WTC11 (cell line): ENCODE data around the gene BCORL1. TPM values are rescaled to one million over a fixed set of nuclear protein-coding genes. Genes with fewer than 3 reads are reported as not detected.

Experiments
- ATAC-seq: fragments of 200-7000 bp; cut with Tn5 transposase; 2 replicates; pipeline ENCODE4 v1.10.0; 2021; ENCODE audit warnings: mild to moderate bottlenecking, moderate library complexity
- CTCF ChIA-PET: fragments of 300-600 bp; sonication (Branson Sonifier 250); formaldehyde crosslinking; loops from one replicate; lab custom pipeline; 2021; ENCODE audit warnings: antibody characterized with exemption; lab: Charles Lee
- POLR2A ChIA-PET: fragments of 350-600 bp; sonication (Branson Sonifier 250); formaldehyde crosslinking; loops from one replicate; lab custom pipeline; 2021; ENCODE audit warnings: antibody characterized with exemption; lab: Charles Lee
- DNase-seq: peaks from one replicate; pipeline ENCODE4 v3.0.0; 2021; ENCODE audit warnings: low spot score
- H3K27ac Mint-ChIP-seq: 2 replicates; pipeline ENCODE4 v1.8.0; 2021; ENCODE audit warnings: mixed read lengths
- H3K27me3 Mint-ChIP-seq: 2 replicates; pipeline ENCODE4 v1.8.0; 2021; ENCODE audit warnings: low read depth, mild to moderate bottlenecking, moderate library complexity, mixed read lengths
- H3K36me3 Mint-ChIP-seq: 2 replicates; pipeline ENCODE4 v1.8.0; 2021; ENCODE audit warnings: mixed read lengths
- H3K4me1 Mint-ChIP-seq: 2 replicates; pipeline ENCODE4 v1.8.0; 2022; ENCODE audit warnings: mixed read lengths
- H3K4me3 Mint-ChIP-seq: 2 replicates; pipeline ENCODE4 v1.8.0; 2021; ENCODE audit warnings: mild to moderate bottlenecking, moderate library complexity, mixed read lengths
- H3K9me3 Mint-ChIP-seq: 2 replicates; pipeline ENCODE4 v1.8.0; 2021; ENCODE audit warnings: mixed read lengths
- ESRRA ChIP-seq: sonication (generic); formaldehyde crosslinking; IDR thresholded peaks from 2 replicates; pipeline ENCODE4 v1.8.1; 2022; ENCODE audit warnings: mild to moderate bottlenecking, missing genetic modification reagents, borderline replicate concordance
- ETV6 ChIP-seq: sonication (generic); formaldehyde crosslinking; IDR thresholded peaks from 2 replicates; pipeline ENCODE4 v1.8.1; 2022; ENCODE audit warnings: mild to moderate bottlenecking, missing genetic modification reagents
- GRHL2 ChIP-seq: fragments of 250-450 bp; sonication (Bioruptor Pico); IDR thresholded peaks from 2 replicates; pipeline ENCODE4 v1.8.0; 2022; ENCODE audit warnings: mild to moderate bottlenecking, moderate library complexity; ENCODE audit not compliant: insufficient replicate concordance, severe bottlenecking
- NFE2L1 ChIP-seq: sonication (generic); formaldehyde crosslinking; IDR thresholded peaks from 2 replicates; pipeline ENCODE4 v1.8.1; 2023; ENCODE audit warnings: missing genetic modification reagents
- NR2C2 ChIP-seq: sonication (generic); formaldehyde crosslinking; IDR thresholded peaks from 2 replicates; pipeline ENCODE4 v1.8.0; 2022; ENCODE audit warnings: mild to moderate bottlenecking, missing genetic modification reagents
- RELA ChIP-seq: sonication (generic); formaldehyde crosslinking; IDR thresholded peaks from 2 replicates; pipeline ENCODE4 v1.8.1; 2022; ENCODE audit warnings: missing genetic modification reagents, mild to moderate bottlenecking, borderline replicate concordance
- SP1 ChIP-seq: sonication (generic); formaldehyde crosslinking; conservative IDR thresholded peaks from 2 replicates; pipeline ENCODE4 v1.8.1; 2022; ENCODE audit warnings: missing genetic modification reagents
- ZBTB21 ChIP-seq: sonication (generic); formaldehyde crosslinking; IDR thresholded peaks from 2 replicates; pipeline ENCODE4 v1.8.1; 2023; ENCODE audit warnings: mild to moderate bottlenecking, missing genetic modification reagents, borderline replicate concordance
- ZNF138 ChIP-seq: sonication (generic); formaldehyde crosslinking; conservative IDR thresholded peaks from 2 replicates; pipeline ENCODE4 v1.8.1; 2022; ENCODE audit warnings: mild to moderate bottlenecking, moderate library complexity, missing genetic modification reagents
- ZNF396 ChIP-seq: fragments of 250-450 bp; sonication (Bioruptor Pico); IDR thresholded peaks from 2 replicates; pipeline ENCODE4 v1.8.0; 2021; ENCODE audit warnings: mild to moderate bottlenecking, moderate library complexity, borderline replicate concordance
- ZNF423 ChIP-seq: fragments of 250-450 bp; sonication (Bioruptor Pico); IDR thresholded peaks from 2 replicates; pipeline ENCODE4 v2.1.2; 2022; ENCODE audit warnings: mild to moderate bottlenecking, moderate library complexity
- total RNA-seq: library from RNA; stranded (reverse); gene quantifications from 3 replicates; pipeline ENCODE4 v1.2.3, GENCODE V29; 2021
- TF ChIP-seq, protein P1 (sequence below): fragments of 250-450 bp; sonication (Bioruptor Pico); IDR thresholded peaks from 2 replicates; pipeline ENCODE4 v1.9.0; 2021; ENCODE audit warnings: mild to moderate bottlenecking, borderline replicate concordance
- TF ChIP-seq, protein P2 (sequence below): sonication (generic); formaldehyde crosslinking; IDR thresholded peaks from 2 replicates; pipeline ENCODE4 v1.8.1; 2023; ENCODE audit warnings: mild to moderate bottlenecking, missing genetic modification reagents, moderate library complexity
- TF ChIP-seq, protein P3 (sequence below): sonication (generic); formaldehyde crosslinking; IDR thresholded peaks from 2 replicates; pipeline ENCODE4 v1.8.1; 2022; ENCODE audit warnings: mild to moderate bottlenecking, moderate library complexity, missing genetic modification reagents
- TF ChIP-seq, protein P4 (sequence below): sonication (generic); formaldehyde crosslinking; IDR thresholded peaks from 2 replicates; pipeline ENCODE4 v1.8.1; 2023; ENCODE audit warnings: mild to moderate bottlenecking, missing genetic modification reagents, borderline replicate concordance
- TF ChIP-seq, protein P5 (sequence below): sonication (generic); formaldehyde crosslinking; IDR thresholded peaks from 2 replicates; pipeline ENCODE4 v1.8.0; 2022; ENCODE audit warnings: mild to moderate bottlenecking, missing genetic modification reagents
- TF ChIP-seq, protein P6 (sequence below): sonication (generic); formaldehyde crosslinking; IDR thresholded peaks from 2 replicates; pipeline ENCODE4 v1.8.0; 2022; ENCODE audit warnings: missing genetic modification reagents
- TF ChIP-seq, protein P7 (sequence below): sonication (generic); formaldehyde crosslinking; IDR thresholded peaks from 2 replicates; pipeline ENCODE4 v1.8.0; 2022; ENCODE audit warnings: mild to moderate bottlenecking, missing genetic modification reagents

BCORL1 gene
- total RNA-seq, 1 experiment from 2014 or later = 12.0 TPM

DNA sequence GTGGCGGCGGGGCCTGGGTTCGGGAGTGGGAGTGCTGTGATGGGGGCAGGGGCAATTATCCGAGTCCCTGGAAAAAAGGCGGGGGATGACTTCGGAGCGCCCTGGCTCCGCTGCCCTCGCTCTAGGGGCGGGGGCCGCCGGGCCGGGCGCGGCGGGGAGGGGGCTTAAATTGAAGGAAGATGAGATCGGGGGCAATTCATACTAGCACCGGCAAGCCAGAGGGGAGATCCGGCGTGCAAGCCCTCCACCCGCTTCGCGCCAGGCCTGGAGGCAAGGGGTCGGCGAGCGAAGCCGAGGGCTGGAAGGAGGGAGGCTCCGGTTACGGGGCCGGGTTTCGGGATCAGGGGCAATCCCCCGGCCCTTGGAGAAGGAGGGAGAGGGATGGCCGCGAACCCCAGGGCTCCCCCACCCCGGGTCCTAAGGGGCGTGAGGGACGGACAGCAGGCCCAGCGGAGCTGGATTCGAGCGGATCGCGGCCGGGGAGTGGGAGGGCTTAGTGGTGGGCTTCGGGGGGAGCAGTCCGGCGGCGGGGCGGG is 1.2 kb downstream of the BCORL1 start:
- CTCF ChIA-PET = interaction anchor here (1.0 kb wide), 1 partner anchor 77 kb away, joined by 5 read pairs; no protein-coding TSS in a partner anchor
- POLR2A ChIA-PET = interaction anchor here (0.7 kb wide), 1 partner anchor 26 kb away, joined by 13 read pairs; no protein-coding TSS in a partner anchor
- Mint-ChIP-seq H3K36me3 (no peaks in the 10 kb centered on the region), H3K9me3 (no peaks in the 10 kb centered on the region), H3K4me3 (no peak overlapping the region), H3K4me1 (peaks cover 12% of the 10 kb centered on the region), H3K27me3 (peaks cover 51% of the 10 kb centered on the region), H3K27ac (no peak overlapping the region)
- TF ChIP-seq NFE2L1 (CRISPR knock-in tag) (no peak), ZNF423 (CRISPR knock-in tag) (no peak), ZBTB21 (CRISPR knock-in tag) (no peak), GRHL2 (CRISPR knock-in tag) (no peak), NR2C2 (CRISPR knock-in tag) (no peak), ZNF138 (CRISPR knock-in tag) (no peak), RELA (CRISPR knock-in tag) (no peak), SP1 (no peak), ESRRA (CRISPR knock-in tag) (no peak), ETV6 (CRISPR knock-in tag) (no peak), ZNF396 (CRISPR knock-in tag) (no peak)
- TF ChIP-seq, protein P1, sequence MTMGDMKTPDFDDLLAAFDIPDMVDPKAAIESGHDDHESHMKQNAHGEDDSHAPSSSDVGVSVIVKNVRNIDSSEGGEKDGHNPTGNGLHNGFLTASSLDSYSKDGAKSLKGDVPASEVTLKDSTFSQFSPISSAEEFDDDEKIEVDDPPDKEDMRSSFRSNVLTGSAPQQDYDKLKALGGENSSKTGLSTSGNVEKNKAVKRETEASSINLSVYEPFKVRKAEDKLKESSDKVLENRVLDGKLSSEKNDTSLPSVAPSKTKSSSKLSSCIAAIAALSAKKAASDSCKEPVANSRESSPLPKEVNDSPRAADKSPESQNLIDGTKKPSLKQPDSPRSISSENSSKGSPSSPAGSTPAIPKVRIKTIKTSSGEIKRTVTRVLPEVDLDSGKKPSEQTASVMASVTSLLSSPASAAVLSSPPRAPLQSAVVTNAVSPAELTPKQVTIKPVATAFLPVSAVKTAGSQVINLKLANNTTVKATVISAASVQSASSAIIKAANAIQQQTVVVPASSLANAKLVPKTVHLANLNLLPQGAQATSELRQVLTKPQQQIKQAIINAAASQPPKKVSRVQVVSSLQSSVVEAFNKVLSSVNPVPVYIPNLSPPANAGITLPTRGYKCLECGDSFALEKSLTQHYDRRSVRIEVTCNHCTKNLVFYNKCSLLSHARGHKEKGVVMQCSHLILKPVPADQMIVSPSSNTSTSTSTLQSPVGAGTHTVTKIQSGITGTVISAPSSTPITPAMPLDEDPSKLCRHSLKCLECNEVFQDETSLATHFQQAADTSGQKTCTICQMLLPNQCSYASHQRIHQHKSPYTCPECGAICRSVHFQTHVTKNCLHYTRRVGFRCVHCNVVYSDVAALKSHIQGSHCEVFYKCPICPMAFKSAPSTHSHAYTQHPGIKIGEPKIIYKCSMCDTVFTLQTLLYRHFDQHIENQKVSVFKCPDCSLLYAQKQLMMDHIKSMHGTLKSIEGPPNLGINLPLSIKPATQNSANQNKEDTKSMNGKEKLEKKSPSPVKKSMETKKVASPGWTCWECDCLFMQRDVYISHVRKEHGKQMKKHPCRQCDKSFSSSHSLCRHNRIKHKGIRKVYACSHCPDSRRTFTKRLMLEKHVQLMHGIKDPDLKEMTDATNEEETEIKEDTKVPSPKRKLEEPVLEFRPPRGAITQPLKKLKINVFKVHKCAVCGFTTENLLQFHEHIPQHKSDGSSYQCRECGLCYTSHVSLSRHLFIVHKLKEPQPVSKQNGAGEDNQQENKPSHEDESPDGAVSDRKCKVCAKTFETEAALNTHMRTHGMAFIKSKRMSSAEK (CRISPR knock-in tag) = no peak
- TF ChIP-seq, protein P2, sequence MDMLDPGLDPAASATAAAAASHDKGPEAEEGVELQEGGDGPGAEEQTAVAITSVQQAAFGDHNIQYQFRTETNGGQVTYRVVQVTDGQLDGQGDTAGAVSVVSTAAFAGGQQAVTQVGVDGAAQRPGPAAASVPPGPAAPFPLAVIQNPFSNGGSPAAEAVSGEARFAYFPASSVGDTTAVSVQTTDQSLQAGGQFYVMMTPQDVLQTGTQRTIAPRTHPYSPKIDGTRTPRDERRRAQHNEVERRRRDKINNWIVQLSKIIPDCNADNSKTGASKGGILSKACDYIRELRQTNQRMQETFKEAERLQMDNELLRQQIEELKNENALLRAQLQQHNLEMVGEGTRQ (CRISPR knock-in tag) = no peak
- TF ChIP-seq, protein P3, sequence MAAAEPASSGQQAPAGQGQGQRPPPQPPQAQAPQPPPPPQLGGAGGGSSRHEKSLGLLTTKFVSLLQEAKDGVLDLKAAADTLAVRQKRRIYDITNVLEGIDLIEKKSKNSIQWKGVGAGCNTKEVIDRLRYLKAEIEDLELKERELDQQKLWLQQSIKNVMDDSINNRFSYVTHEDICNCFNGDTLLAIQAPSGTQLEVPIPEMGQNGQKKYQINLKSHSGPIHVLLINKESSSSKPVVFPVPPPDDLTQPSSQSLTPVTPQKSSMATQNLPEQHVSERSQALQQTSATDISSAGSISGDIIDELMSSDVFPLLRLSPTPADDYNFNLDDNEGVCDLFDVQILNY (CRISPR knock-in tag) = no peak
- TF ChIP-seq, protein P4, sequence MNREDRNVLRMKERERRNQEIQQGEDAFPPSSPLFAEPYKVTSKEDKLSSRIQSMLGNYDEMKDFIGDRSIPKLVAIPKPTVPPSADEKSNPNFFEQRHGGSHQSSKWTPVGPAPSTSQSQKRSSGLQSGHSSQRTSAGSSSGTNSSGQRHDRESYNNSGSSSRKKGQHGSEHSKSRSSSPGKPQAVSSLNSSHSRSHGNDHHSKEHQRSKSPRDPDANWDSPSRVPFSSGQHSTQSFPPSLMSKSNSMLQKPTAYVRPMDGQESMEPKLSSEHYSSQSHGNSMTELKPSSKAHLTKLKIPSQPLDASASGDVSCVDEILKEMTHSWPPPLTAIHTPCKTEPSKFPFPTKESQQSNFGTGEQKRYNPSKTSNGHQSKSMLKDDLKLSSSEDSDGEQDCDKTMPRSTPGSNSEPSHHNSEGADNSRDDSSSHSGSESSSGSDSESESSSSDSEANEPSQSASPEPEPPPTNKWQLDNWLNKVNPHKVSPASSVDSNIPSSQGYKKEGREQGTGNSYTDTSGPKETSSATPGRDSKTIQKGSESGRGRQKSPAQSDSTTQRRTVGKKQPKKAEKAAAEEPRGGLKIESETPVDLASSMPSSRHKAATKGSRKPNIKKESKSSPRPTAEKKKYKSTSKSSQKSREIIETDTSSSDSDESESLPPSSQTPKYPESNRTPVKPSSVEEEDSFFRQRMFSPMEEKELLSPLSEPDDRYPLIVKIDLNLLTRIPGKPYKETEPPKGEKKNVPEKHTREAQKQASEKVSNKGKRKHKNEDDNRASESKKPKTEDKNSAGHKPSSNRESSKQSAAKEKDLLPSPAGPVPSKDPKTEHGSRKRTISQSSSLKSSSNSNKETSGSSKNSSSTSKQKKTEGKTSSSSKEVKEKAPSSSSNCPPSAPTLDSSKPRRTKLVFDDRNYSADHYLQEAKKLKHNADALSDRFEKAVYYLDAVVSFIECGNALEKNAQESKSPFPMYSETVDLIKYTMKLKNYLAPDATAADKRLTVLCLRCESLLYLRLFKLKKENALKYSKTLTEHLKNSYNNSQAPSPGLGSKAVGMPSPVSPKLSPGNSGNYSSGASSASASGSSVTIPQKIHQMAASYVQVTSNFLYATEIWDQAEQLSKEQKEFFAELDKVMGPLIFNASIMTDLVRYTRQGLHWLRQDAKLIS (CRISPR knock-in tag) = no peak
- TF ChIP-seq, protein P5, sequence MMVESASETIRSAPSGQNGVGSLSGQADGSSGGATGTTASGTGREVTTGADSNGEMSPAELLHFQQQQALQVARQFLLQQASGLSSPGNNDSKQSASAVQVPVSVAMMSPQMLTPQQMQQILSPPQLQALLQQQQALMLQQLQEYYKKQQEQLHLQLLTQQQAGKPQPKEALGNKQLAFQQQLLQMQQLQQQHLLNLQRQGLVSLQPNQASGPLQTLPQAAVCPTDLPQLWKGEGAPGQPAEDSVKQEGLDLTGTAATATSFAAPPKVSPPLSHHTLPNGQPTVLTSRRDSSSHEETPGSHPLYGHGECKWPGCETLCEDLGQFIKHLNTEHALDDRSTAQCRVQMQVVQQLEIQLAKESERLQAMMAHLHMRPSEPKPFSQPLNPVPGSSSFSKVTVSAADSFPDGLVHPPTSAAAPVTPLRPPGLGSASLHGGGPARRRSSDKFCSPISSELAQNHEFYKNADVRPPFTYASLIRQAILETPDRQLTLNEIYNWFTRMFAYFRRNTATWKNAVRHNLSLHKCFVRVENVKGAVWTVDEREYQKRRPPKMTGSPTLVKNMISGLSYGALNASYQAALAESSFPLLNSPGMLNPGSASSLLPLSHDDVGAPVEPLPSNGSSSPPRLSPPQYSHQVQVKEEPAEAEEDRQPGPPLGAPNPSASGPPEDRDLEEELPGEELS = no peak
- TF ChIP-seq, protein P6, sequence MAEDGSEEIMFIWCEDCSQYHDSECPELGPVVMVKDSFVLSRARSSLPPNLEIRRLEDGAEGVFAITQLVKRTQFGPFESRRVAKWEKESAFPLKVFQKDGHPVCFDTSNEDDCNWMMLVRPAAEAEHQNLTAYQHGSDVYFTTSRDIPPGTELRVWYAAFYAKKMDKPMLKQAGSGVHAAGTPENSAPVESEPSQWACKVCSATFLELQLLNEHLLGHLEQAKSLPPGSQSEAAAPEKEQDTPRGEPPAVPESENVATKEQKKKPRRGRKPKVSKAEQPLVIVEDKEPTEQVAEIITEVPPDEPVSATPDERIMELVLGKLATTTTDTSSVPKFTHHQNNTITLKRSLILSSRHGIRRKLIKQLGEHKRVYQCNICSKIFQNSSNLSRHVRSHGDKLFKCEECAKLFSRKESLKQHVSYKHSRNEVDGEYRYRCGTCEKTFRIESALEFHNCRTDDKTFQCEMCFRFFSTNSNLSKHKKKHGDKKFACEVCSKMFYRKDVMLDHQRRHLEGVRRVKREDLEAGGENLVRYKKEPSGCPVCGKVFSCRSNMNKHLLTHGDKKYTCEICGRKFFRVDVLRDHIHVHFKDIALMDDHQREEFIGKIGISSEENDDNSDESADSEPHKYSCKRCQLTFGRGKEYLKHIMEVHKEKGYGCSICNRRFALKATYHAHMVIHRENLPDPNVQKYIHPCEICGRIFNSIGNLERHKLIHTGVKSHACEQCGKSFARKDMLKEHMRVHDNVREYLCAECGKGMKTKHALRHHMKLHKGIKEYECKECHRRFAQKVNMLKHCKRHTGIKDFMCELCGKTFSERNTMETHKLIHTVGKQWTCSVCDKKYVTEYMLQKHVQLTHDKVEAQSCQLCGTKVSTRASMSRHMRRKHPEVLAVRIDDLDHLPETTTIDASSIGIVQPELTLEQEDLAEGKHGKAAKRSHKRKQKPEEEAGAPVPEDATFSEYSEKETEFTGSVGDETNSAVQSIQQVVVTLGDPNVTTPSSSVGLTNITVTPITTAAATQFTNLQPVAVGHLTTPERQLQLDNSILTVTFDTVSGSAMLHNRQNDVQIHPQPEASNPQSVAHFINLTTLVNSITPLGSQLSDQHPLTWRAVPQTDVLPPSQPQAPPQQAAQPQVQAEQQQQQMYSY = no peak
- TF ChIP-seq, protein P7, sequence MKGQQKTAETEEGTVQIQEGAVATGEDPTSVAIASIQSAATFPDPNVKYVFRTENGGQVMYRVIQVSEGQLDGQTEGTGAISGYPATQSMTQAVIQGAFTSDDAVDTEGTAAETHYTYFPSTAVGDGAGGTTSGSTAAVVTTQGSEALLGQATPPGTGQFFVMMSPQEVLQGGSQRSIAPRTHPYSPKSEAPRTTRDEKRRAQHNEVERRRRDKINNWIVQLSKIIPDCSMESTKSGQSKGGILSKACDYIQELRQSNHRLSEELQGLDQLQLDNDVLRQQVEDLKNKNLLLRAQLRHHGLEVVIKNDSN (CRISPR knock-in tag) = no peak
- DNase-seq (peak; percentile 34), ATAC-seq (no peak)
